ENCODE data around the gene EDRF1. TPM values are rescaled to one million over a fixed set of nuclear protein-coding genes. Genes with fewer than 3 reads are reported as not detected.
"Not testable (repeated sequence)": the region's sequence is repeated elsewhere in the genome, so short reads cannot be mapped to it uniquely, and the experiment has no call there.

The EDRF1 gene
- total RNA-seq, 6 donors from 2014 or later = 12.0 to 47.1 (median 19.4) TPM

DNA sequence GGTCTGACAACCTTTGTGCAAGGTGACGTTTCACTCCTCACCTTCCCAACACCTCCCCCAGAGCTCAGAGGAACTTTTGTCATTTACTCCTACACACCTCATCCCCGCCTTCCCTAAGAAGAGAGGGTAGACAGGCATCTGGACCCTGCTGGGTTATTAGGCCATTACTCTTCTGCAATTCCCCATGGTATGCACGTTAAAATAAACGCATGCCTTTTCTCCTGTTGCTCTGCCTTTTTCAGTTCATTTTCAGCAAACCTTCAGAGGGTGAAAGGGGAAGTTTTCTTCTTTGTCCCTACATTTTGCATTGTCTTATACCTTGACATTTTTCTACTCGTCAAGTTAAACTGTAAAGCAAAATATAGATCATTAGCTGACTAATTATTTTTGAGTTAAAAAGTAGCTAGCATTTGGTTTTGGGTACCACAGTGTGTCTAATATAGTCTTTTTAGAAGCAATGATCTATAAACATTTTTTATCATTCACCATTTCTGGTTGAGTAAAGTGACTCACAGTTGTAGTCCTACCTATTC lies 10.5 kb upstream of the EDRF1 start:
- Histone ChIP-seq H3K4me1 (peaks cover 0 to 3% (median 0%) of the 10 kb centered on the region in 4 donors), H3K9me3 (peaks cover 0 to 6% (median 0%) of the 10 kb centered on the region in 4 donors), H3K27me3 (no peaks in the 10 kb centered on the region), H3K36me3 (no peaks in the 10 kb centered on the region), H3K4me3 (no peak overlapping the region), H3K27ac (peak overlapping the region in 1 of 4 donors; percentile 53)
- no peak for TF ChIP-seq EP300 (IDR thresholded peaks at IDR 0.05)
- TF ChIP-seq POLR2A (IDR thresholded peaks at IDR 0.05) = no peak
- no peak for DNase-seq
- ATAC-seq (ENCODE audit: low FRiP score in 2 of 2) = no peak
- WGBS, 2 donors = 52 to 78% methylated on average over 5 of the region's 5 CpGs

DNA sequence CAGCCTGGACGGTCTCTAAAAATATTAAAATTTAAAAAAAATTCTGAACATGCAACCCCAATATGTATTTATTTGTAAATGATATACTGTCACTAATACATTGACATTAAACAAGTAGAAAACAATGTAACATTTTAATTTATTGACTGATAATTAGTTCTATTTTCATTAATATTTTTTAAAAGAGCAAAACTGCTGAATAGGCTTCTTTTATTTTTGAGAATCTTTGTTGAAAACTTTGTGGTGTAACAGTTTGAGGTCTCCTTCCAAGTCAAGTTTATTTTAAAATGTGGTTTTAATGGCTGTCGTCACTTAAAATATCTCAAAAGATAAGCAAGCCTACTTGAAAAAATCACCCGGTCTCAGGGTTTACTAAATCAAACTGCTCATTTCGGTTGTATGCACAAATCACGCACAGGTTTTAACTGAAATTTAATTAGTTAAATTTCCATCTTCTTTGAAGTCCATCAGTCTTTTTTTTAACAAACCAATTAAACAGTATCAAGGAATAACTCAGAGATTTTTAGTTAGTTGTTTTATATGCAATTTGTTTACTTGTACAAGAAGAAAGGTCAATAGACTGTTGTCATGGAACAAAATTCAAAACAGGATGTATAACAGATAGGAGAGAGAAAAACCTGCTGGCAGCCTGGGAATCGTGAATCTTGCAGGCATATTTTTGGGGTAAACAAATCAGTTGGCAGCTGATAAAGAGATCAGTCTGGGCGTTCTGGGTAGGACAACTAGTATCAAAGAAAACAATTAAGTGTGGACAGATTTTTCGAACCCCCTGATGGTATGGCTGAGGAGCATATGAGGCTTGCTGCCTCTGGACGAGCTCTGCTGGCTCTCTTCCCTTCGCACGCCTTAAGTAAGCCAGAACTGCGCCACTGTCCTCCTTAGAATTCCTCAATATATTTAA lies 9.7 kb upstream of the EDRF1 start:
- DNase-seq = no peak
- peaks cover 0 to 3% (median 0%) of the 10 kb centered on the region in 4 donors for H3K4me1 ChIP-seq

DNA sequence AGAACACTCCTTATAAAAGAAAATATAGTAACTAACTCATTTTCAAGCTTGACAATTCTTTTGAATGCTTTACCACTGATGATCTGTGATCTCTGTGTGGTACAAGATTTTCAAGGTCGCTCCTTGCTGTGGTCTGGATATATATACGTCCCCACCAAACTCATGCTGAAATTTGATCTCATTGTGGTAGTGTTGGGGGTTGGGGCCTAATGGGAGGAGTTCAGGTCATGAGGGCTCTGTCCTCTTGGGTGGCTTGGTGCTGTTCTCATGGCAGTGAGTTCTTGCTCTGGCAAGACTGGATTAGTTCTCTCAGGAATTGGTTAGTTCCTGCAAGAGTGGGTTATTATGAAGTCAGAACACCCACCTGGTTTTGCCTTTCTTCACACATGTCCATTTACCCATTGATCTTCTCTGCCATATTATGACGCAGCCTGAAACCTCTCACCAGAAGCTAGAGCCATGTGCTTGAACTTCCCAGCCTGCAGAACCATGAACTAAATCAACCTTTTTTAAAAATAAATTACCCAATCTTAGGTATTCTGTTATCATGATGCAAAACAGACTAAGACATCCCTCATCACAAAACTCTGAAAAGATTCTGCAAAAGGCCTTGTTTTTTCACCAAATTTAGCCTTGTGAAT lies 8.3 kb upstream of the EDRF1 start:
- H3K9me3 ChIP-seq = peaks cover 0 to 6% (median 0%) of the 10 kb centered on the region in 4 donors
- no peak overlapping the region for H3K27ac ChIP-seq
- 81 to 86% methylated on average over 3 of the region's 3 CpGs for WGBS, 2 donors
- no peaks in the 10 kb centered on the region for H3K27me3 ChIP-seq
- no peak overlapping the region for H3K4me3 ChIP-seq
- TF ChIP-seq POLR2A (IDR thresholded peaks at IDR 0.05) (no peak), POLR2AphosphoS5 (IDR thresholded peaks at IDR 0.05) (no peak), EP300 (IDR thresholded peaks at IDR 0.05) (no peak)
- TF ChIP-seq, protein P1, sequence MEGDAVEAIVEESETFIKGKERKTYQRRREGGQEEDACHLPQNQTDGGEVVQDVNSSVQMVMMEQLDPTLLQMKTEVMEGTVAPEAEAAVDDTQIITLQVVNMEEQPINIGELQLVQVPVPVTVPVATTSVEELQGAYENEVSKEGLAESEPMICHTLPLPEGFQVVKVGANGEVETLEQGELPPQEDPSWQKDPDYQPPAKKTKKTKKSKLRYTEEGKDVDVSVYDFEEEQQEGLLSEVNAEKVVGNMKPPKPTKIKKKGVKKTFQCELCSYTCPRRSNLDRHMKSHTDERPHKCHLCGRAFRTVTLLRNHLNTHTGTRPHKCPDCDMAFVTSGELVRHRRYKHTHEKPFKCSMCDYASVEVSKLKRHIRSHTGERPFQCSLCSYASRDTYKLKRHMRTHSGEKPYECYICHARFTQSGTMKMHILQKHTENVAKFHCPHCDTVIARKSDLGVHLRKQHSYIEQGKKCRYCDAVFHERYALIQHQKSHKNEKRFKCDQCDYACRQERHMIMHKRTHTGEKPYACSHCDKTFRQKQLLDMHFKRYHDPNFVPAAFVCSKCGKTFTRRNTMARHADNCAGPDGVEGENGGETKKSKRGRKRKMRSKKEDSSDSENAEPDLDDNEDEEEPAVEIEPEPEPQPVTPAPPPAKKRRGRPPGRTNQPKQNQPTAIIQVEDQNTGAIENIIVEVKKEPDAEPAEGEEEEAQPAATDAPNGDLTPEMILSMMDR (IDR thresholded peaks at IDR 0.05) = no peak
- peaks cover 0 to 3% (median 0%) of the 10 kb centered on the region in 4 donors for H3K4me1 ChIP-seq
- ATAC-seq (ENCODE audit: low FRiP score in 2 of 2) (no peak), DNase-seq (no peak)
- H3K36me3 ChIP-seq = no peaks in the 10 kb centered on the region

More for the DNA sequence above, 9.7 kb upstream of the EDRF1 start:
- H3K9me3 ChIP-seq = peaks cover 0 to 6% (median 0%) of the 10 kb centered on the region in 4 donors
- ATAC-seq (ENCODE audit: low FRiP score in 2 of 2) = no peak
- peak overlapping the region in 3 of 4 donors; percentile 50 to 53 (median 51) for H3K27ac ChIP-seq
- 39 to 46% methylated on average over 12 of the region's 12 CpGs for WGBS, 2 donors
- H3K4me3 ChIP-seq = peak overlapping the region in 1 of 4 donors; percentile 1
- no peaks in the 10 kb centered on the region for H3K36me3 ChIP-seq
- TF ChIP-seq POLR2AphosphoS5 (IDR thresholded peaks at IDR 0.05) (no peak), EP300 (IDR thresholded peaks at IDR 0.05) (no peak), POLR2A (IDR thresholded peaks at IDR 0.05) (no peak)
- TF ChIP-seq, protein P1 (IDR thresholded peaks at IDR 0.05) = no peak
- no peaks in the 10 kb centered on the region for H3K27me3 ChIP-seq

DNA sequence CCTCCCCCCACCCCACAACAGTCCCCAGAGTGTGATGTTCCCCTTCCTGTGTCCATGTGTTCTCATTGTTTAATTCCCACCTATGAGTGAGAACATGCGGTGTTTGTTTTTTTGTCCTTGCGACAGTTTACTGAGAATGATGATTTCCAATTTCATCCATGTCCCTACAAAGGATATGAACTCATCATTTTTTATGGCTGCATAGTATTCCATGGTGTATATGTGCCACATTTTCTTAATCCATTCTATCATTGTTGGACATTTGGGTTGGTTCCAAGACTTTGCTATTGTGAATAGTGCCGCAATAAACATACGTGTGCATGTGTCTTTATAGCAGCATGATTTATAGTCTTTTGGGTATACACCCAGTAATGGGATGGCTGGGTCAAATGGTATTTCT lies 4.8 kb upstream of the EDRF1 start:
- ATAC-seq (ENCODE audit: low FRiP score in 2 of 2); H3K9me3 ChIP-seq; H3K36me3 ChIP-seq; H3K4me3 ChIP-seq; H3K27ac ChIP-seq; H3K27me3 ChIP-seq; DNase-seq: not testable (repeated sequence)
- H3K4me1 ChIP-seq = peaks cover 5 to 10% (median 7%) of the 10 kb centered on the region in 4 donors
- WGBS, 2 donors = 97 to 98% methylated on average over 4 of the region's 4 CpGs

DNA sequence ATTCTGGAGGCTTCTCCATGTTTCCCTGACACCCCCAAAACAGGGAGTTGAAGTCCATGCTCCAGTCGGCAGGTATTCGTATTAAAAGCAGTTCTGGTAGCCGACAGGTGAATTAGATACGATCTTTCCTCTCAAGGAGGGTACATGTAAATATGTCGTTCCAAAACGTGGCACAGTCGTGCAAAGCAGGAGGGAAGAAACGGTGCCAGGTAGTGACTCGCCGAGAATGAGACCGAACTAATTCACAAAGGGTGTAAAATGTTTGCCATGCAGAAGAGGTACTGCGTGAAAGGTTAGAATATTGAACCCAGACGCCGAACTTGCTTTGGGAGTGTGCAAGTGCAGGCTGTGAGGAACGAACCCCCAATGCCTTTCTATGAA lies 483 bp downstream of the EDRF1 start:
- Histone ChIP-seq H3K4me3 (peak overlapping the region; percentile 67 to 88 (median 82)), H3K9me3 (no peaks in the 10 kb centered on the region), H3K27ac (peak overlapping the region; percentile 84 to 93 (median 90)), H3K36me3 (peaks cover 13 to 40% (median 22%) of the 10 kb centered on the region in 4 donors), H3K4me1 (peaks cover 18 to 25% (median 19%) of the 10 kb centered on the region in 4 donors), H3K27me3 (no peaks in the 10 kb centered on the region)
- WGBS, 2 donors = 1% methylated on average over 14 to 15 of the region's 15 CpGs
- no peak for DNase-seq
- no peak for ATAC-seq (ENCODE audit: low FRiP score in 2 of 2)
- no peak for TF ChIP-seq POLR2A (IDR thresholded peaks at IDR 0.05)
- no peak for TF ChIP-seq EP300 (IDR thresholded peaks at IDR 0.05)
- TF ChIP-seq, protein P1 (IDR thresholded peaks at IDR 0.05) = no peak
- TF ChIP-seq POLR2AphosphoS5 (IDR thresholded peaks at IDR 0.05) = no peak

Data from upper lobe of left lung (tissue), 6 donors.